GM23338 (cell line): ENCODE data around the gene ASAP2.

Experiments
- CREB1 ChIP-seq: fragments of 250-450 bp; sonication (Bioruptor Pico); IDR thresholded peaks from 2 replicates; pipeline ENCODE4 v1.5.0; 2020; ENCODE audit warnings: low read depth, mild to moderate bottlenecking, moderate library complexity
- EZH2 ChIP-seq: fragments of 200-600 bp; sonication (generic); IDR thresholded peaks from one replicate; pipeline ENCODE4 v1.8.0; 2017; ENCODE audit warnings: antibody characterized with exemption, mild to moderate bottlenecking, low read depth; ENCODE audit not compliant: unreplicated experiment
- STAT1 ChIP-seq: IDR thresholded peaks from one replicate; pipeline ENCODE4 v1.6.1; 2016; ENCODE audit warnings: antibody characterized with exemption; ENCODE audit not compliant: unreplicated experiment
- TF ChIP-seq, protein P1 (sequence below), 2 experiments: fragments of 200-600 bp in 1 of 2; sonication (generic) in 1 of 2; conservative IDR thresholded peaks; 2 replicates each; pipeline versions ENCODE4 v1.5.1 to v1.6.1; 2016 to 2017; ENCODE audit warnings: antibody characterized with exemption in 2 of 2, low read depth in 2 of 2, mild to moderate bottlenecking in 2 of 2, moderate library complexity in 1 of 2

DNA sequence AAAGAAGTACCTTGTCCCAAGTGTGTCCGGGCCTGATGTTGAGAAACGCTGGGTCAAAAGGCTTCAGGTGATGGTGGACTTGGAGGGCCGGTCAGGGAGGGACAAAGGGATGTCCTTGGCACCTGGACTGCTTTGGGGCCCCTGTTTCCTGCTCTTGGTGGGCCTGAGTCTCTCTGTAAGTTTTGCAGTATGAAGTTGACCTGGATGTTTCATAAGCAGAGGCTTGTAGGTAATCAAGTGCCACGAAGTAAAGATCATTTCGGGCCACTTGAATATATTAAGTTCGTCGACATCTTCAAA lies 29.4 kb downstream of the ASAP2 start:
- TF ChIP-seq EZH2 = no peak
- TF ChIP-seq, protein P1, sequence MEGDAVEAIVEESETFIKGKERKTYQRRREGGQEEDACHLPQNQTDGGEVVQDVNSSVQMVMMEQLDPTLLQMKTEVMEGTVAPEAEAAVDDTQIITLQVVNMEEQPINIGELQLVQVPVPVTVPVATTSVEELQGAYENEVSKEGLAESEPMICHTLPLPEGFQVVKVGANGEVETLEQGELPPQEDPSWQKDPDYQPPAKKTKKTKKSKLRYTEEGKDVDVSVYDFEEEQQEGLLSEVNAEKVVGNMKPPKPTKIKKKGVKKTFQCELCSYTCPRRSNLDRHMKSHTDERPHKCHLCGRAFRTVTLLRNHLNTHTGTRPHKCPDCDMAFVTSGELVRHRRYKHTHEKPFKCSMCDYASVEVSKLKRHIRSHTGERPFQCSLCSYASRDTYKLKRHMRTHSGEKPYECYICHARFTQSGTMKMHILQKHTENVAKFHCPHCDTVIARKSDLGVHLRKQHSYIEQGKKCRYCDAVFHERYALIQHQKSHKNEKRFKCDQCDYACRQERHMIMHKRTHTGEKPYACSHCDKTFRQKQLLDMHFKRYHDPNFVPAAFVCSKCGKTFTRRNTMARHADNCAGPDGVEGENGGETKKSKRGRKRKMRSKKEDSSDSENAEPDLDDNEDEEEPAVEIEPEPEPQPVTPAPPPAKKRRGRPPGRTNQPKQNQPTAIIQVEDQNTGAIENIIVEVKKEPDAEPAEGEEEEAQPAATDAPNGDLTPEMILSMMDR (conservative IDR thresholded peaks at IDR 0.05; ENCODE audit: low read depth in 2 of 2) = no peak
- no peak for TF ChIP-seq CREB1 (CRISPR knock-in tag)
- TF ChIP-seq STAT1 = no peak
